PC-9 (cell line): ENCODE data around the gene SRP9.

Experiments
- CTCF ChIP-seq: fragments of 200-600 bp; sonication (generic); conservative IDR thresholded peaks from 2 replicates; pipeline ENCODE4 v1.6.1; 2017; ENCODE audit warnings: mixed run types, antibody characterized with exemption, mild to moderate bottlenecking, moderate library complexity
- EZH2 ChIP-seq: fragments of 200-600 bp; sonication (generic); IDR thresholded peaks from 2 replicates; pipeline ENCODE4 v1.8.0; 2017; ENCODE audit warnings: antibody characterized with exemption, low read depth

DNA sequence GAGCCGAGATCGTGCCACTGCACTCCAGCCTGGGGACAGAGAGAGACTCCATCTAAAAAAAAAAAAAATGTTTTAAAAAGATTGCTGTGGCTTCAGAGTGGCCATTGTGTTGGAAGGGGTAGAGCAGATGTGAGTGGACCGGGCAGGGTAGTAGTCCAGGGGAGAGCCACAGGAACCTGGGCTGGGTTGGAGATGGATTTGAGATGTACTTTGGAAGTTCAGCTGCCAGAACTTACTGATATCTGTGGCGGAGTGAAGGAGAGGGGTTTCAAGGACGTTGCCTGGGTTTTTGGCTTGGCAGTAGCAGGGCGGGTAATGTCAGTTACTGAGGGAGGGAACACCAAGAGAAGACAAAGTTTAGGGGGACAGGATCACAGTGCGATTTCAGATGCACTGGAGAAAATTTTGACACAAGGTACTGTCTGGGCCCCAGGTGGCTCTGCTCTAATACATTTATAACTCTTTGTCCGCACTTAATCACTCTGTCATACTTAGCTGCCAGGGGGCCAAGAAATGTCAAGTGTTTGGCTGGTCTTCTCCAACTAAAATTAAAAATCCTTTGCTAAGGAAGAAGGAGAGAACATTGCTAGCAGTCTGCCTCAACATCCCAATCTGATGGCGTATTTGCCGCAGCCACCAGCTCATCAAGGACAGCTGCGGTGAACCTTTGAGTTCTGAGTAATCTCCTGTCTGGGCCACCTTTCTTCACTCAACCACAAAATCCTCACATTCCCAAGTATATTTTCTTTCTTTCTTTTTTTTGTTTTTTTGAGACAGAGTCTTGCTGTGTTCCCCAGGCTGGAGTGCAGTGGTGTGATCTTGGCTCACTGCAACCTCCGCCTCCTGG lies 41.9 kb downstream of the SRP9 start:
- no peak for TF ChIP-seq EZH2
- no peak for TF ChIP-seq CTCF
